Stimulated activated CD8-positive, alpha-beta memory T cell treated with anti-CD3 and anti-CD28 coated beads, Interleukin-2, amount 100 ng/mL, for 1 hour (primary cell): Measurements from ENCODE around the gene MSI1.

ENCODE experiments used
- DNase-seq, 2 donors: peaks; one replicate each; pipeline ENCODE4 v3.0.0-alpha.2; 2020; ENCODE audit warnings: low read depth in 2 of 2

Gene MSI1

DNA sequence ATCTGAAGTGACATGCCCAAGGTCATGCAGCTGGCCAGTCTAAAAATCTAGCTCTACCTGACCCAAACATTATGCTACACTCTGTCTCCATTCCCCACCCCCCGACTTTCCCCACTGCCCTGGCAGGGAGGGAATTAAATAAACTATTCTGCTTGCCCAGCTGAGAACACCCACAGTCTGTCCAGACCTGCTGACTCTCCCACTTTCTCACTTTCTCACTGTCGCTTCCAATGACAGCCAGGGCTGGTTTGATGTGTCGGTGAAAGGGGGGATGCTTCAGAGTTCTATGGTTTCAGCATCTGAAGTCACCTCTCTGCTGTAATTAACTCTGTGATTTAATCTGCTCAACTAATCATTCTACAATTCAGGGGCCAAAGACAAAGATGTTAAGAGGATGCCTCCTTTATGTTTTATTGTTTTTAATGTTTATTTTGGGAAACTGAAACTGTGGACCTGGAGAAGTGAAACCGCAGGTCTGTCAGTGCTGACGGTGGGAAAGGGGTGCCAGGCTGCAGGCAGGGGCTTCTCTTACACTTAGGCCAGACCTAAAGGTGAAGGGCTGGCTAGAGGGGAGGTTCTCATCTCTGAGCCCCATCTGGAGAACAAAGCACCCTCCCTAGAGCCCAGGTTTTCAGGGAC, 8.1 kb upstream of the MSI1 start:
- DNase-seq: no peak

DNA sequence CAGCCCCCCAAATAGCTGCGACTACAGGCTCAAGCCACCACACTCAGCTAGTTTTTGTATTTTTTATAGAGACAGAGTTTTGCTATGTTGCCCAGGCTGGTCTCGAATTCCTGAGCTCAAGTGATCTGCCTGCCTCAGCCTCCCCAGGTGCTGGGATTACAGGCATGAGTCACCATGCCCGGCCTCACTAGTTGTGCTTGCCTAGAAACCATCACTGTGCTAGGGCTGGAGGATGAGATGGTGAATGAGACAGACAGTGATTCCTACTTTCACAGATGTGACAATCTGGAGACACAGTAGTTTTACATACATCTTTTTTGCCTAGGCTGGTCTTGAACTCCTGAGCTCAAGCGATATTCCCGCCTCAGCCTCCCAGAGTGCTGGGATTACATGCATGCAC, 7.5 kb upstream of the MSI1 start:
- no peak for DNase-seq

DNA sequence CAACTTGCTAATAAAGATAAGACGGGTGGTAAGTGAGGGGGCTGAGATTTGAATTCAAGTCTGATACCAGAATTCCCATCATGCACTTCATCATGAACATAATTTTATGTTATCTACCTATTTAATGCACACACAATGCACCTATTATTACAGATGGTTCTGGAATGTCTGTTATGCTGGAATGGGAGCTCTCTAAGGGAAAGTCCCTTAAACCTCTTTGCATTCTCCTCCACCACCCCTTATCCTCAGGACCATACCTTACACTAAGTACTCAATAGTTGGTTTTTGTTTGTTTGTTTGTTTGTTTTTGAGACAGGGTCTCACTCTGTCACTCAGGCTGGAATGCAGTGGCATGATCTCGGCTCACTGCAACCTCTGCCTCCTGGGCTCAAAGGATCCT, 7.0 kb upstream of the MSI1 start:
- no peak for DNase-seq

DNA sequence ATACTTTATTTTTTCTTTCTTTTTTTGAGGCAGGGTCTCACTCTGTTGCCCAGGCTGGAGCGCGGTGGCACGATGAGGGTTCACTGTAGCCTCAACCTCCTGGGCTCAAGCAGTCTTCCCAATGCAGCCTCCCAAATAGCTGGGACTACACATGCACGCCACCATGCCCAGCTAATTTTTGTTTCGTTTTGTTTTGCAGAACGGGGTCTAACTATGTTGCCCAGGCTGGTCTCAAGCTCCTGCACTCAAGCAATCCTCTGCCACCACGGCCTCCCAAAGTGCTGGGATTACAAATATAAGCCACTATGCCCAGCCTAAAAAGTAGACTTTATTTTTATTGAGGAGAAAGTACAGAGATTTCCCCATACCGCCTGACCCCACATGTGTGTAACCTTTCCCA, 4.7 kb upstream of the MSI1 start:
- DNase-seq: no peak

DNA sequence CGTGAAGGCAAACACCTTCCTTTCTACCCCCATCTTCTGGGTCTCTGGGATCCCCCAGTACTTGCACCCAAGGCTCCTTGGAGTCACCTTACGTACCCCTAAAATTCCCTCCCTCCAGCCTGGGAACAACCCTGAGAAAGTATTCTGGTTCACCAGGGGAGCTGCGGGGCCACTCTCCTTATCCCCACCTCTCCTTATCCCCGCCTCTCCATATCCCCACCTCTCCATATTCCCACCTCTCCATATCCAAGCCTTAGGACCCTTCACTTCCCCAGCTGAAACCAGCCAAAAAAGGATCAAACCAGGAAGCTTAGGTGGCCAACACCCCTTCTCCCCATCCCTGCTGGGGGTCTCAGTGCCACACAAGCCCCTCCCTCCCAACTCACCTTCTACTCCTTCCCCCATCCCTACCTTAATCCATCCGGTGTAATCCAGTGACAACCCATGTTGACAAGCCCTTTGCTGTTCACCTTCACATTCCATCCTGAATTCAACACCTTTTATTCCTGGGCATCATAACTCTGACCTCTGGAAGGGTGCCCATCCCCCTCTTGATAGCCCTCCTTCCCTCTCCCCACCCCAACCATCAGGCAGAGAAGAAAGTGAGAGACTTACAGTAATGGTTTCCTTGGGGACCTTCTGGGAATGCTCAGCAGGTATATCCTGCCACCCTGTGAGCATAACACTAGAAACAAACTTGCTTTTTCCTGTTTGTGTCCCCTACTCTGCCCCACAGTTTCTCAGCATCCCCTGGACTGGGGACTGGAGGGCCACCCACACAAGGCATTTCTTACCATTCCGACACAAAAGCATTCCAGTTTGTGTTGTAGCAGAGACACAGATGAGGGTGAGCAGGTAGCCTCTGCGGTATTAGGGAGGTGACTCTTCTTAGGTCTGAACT, 1.6 kb upstream of the MSI1 start:
- no peak for DNase-seq

DNA sequence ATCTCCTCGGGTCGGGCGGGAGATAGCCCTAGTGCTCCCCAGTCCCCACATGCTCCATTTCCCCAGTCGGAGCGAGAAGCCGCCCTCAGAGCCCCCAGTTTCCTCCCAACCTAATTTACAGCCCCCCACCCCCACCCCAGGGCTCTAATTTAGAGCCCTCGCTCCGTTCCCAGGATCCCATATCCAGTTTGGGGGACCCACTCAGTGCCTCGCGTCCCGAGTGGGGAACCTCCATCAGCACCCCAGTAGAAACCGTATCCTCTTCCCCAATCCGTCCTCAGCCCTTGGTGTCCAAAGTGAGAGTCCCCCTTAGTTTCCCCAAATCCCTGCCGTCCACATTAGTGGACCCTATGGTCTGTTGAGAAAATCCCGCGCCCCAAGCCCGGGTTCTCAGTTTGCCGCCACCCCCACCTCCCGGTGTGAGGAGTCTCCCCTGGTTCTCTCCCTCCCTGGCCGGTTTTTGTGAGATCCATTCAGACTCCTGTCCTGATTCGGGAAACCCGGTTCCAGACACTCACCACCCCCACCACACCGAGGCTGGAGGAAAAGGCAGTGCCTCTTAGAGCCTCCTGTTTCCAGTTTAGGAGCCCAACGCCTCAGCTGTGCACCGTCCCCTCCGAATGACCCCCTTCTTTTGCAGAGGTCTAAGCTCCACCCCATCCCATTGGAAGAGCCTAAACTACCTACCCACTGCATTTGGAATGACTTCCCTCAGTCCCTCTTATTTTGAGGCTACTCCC, 809 bp upstream of the MSI1 start:
- no peak for DNase-seq

DNA sequence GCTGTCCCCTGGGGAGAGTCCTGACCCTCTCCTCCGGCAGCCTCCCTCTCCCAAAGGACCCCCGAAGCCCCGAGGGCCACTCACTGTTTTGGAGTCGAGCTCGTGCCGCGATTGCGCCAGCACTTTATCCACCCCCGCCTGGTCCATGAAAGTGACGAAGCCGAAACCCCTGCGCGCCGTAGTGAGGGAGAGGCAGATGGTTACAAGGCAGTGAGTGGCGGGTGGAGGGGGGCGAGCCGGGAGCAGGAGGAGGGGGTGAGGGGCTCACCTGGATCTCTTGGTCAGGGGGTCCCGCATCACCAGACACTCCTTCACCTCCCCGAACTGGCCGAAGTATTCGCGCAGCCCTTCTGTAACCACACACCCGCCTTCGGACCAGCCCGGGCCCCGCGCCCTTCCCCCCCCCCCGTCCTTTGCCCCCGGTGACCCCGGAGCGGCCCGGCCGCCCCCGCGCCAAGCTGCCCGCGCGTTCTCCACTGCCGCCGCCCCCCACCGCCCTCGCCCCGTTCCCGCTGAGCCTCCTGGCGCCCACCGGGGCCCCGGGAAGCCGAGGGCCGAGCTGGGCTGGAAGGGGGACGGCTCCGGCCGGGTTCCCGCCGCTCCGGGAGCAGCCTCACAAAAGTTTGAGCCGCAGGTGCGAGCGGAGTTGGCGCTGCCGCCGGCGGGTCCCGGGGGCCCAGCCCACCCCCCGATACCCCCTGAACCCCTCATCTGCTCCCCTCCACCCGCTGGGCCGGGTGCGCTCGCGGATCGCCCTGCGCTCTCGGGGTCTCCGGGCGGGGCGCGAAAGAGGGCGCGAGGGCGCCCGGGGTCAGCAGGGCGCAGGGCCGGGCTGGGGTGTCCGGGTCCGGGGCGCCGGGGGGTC, 808 bp downstream of the MSI1 start:
- DNase-seq: no peak

DNA sequence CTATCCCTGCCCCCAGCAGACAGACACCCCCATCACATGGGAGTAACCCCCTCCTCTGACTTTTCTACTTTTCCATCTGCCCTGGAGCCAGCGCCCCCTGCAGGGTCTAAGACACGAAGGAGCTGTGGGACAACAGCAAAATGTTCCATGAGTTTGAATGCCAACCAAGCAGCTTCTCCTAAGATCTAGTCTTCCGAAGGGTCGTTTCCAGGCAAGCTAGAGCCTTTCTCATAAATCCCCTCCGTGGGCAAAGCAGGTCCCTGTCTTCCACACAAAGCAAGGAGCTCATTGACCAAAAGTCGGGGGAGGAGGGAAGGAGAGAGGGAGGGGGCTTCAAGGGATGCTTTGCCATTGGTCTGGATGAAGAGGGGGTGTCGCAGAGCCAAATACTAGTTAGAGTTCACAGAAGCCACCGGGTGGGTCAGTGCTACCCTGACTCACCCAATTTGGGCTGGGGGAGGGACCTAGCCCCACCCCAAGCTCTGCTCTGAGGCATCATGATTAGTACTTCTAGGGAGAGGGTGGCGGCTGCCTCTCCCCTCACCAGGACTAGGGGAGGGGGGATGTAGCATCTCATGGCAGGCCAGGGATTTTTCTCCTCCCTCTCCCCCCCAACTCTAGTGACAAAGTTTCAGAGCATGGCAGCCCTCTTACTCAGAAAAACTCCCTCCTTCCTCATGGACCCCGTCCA, 1.6 kb downstream of the MSI1 start:
- DNase-seq: no peak

DNA sequence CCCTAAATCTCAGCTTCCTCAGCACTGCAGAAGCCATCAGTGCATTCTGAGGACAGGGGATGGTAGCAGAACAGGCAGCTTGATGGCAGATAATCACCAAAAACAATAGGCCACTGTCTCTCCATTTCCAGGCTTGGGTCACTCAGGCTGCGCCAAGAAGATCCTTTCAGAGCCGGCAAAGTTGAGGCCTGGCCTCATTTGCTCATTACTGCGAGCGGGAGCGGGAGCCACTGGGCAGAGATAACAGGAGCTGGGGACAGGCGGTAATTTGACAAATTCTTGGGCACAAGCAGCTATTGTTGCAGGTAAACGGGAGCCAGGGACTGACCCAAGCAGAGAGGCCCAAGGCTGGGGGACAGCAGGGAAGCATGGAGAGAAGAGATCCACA, 2.1 kb downstream of the MSI1 start:
- no peak for DNase-seq

DNA sequence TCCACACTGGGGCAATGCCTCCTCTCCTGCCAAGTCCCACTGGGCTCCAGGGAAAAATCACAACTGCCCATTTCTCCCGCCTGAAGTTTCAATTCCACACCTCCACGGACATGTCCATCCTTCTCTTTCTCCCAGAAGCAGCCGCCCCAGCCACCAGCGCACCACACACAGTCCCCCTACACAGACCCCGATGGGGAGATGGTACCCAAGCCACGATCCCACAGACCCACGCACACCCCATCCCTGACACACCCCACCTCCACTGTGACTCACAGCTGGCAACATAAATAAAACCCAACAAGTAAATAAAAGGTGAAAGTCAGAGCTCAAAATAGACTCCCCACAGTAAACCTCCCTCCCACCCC, 2.6 kb downstream of the MSI1 start:
- DNase-seq: no peak

DNA sequence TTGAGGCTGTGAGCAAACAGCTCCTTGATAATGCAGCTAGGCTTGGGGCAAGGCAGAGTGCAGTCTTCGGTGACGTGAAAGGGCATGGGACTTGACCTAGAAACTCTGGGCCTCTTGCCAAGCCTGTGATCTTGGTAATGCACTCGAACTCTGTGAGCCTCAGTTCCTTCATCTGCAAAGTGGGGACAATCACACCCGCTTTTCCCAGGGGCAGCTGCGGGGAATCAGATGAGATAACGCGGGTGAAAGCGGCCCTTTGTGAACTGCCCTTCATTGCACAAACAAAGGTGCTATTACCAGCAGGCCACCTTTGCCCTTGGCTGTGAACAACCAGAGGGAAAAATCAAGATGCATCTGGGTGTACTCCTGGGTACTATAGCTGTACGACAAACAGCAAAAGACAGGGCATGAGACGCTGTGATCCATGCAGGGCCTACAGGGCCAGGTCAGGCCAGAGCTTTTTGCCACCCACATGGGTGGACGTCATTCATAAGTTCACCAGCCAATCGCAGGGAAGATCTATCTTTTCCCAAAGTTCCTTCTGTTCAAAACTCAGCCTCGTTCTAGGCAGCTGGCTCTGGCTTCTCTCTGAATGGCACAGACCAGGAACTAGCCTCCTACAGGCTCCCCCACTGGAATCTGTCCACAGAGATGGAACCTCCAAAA, 3.2 kb downstream of the MSI1 start:
- no peak for DNase-seq

DNA sequence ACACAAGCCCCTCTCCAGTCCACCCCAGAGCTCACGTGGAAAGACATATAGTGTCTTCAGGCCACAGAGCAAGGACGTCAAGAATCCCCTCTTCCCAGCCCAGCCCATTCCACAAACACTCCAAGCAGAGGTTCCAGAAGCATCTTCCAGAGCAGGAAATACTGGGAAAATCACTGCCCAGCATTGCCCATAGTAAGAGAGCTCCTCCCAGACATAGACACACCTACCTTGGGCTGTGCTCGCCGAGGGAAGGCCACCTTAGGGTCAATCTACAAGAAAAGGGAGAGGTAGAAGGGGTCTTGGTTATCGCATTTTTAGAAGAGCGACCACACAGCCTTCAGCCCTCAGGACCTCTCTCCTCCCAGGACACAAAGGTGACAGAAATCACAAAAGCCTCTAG, 4.5 kb downstream of the MSI1 start:
- DNase-seq: no peak

DNA sequence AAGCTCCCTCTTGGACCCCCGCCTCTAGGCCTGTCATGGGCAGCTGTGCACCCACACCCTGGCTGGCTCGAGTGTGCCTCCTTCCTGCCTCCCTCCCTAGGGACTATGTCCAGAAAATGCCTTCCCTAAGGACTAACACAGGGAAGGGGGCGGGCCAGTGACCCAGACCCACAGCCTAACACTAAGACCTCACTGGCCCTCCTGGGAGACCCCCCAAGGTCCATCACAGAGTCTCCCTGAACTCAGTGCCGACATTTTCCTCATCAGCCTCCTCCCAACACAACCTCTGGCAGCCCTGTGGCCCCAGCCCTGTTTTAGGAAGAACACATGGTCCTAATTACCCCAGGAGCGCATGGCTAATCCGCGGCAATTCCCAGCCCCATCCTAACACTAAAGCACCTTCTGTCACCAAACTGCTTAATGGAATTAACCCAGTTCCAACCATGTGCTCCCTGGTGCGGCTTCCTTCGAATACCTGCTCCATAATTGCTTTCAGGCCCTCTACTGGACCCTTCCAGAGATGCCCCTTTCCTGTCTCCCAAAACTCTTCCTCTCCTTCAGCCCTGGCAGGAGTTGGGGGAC, 5.6 kb downstream of the MSI1 start:
- no peak for DNase-seq

DNA sequence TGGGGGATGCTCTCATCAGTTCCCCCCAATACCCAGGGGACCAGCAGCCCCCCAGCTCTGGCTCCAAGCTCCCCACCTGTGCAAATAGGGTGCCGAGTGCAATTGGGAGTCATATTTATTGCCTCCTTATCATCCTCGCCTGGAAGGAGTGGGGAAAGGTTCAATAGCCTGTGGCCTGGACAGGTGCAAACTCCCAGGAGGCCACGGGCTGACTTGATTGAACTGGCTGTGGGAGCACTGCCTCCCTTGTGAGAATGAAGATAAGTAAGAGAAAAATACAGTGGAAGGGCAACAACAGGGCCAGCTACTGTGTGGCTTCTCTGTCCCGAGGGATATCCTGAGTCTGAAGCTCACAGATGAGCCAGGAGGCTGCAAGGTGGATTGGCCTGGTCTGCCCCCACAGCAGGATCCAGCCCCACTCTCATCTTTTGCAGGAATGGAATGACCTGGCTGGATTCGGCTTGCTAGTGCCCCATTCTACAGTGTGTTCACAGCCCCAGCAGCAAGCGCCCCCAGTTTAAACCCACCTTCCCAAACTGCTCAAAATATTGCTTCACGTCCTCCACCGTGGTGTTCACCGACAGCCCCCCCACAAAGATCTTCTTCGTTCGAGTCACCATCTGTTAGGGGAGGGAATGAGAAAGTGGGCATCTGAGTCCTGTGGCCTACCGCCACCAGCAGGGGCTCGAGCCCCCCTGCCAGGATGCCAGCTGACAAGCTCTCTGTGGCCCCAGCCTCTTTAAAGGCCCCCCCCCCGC, 6.3 kb downstream of the MSI1 start:
- DNase-seq: no peak

DNA sequence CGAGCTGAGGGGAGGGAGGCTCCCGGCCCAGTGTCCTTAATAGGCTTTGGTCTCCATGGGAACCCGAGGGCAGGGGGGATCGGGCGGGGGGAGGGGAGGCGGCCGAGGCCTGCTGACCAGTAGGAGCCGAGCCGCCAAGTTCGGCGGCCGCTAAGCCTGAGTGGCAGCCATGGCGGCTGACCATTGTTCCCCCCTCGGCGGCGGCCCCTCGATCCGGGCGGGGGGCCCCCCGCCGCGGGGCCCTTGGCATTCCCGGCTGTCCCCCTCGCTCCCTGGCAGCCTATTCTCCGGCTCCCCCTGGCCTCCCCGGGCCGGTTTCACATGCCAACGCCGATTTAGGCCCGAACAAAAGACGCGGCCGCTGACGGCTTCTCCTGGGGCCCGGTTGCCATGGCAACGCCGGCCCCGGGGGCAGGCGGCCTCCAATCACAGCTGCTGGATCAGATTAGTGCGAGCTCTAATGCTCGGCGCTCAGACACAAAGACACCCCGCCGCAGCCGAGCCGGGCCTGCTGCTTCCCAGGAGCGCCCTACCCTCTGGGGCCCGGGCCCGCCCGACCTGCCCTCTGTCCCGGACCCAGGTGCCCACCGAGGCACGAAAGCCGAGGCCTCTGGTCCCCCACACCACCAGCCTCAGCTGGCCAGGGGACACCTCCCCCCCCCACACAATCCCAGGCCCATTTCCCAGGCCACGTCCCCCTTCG, 7.3 kb downstream of the MSI1 start:
- DNase-seq: no peak

DNA sequence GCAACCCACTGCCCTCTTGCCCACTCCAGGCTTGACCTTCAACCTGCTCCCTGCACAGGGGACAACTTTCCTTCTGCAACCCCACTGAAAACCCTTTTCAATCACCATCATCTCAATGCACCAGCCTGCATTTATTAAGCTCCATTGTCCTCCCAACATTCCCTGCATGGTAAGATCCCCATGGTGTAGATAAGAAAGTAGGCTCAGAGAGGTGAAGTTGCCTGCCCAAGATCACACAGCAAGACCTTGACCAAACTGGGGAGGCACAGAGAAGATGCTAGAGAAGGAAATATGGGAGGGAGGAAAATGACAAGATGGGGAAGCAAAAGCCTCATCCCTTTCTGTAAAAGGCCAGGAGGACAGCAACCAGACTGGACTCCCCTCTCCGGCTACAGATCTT, 9.8 kb downstream of the MSI1 start:
- no peak for DNase-seq

DNA sequence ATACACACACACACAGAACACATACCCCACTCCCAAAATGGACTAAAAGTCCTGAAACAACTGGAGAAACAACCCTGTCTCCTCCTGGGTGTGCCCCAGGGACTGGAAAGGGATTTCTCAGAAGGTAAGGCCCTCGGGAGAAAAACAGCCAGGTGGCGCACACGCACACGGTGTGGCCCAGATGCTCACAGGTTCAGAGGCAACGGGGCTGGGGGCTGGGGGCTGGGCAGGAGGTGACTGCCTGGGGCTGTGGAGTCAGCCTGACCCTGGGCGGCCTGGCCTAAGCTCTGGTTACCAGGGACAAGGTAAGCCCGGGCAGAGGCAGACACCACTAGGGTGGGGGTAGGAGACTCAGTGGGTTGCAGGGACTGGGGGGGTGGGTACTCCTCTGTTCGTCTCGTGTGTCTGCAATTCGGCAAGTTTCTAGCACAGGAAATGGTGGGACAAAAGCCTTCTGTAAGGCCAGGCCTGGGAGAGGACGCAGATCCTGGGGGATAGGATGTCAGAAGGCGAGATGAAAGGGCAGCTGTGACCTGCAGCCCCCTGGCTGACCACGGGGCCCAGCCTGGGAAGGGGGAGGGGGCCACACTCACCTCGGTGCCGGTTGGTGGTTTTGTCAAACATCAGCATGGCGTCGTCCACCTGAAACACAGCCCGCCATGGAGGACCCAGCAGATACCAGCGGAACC, 10.4 kb downstream of the MSI1 start:
- DNase-seq: no peak

DNA sequence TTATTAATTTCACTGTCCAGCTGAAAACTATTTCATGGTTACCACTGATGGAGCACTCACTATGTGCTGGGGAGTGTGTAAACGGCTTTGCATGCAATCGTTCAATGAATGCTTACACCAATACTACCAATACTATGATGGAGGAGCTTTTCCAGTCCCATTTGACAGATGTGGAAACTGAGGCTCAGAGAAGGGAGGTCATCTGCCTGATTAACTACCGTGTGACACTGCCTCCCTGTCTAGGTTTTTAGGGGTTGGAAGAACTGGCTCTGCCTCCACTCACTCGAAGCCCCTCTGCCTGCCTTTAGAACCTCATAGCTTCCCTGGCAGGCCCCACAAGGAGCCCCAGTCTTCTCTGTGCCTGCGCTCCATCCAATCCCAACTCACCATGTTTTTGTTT, 11.9 kb downstream of the MSI1 start:
- DNase-seq: no peak
